Fibroblast of villous mesenchyme (primary cell): ENCODE measurements around the gene CDK4. TPM values are rescaled to one million over a fixed set of nuclear protein-coding genes. Genes with fewer than 3 reads are reported as not detected.

Experiments used
- DNase-seq: peaks from one replicate; pipeline ENCODE4 v3.0.0-alpha.2; 2010; ENCODE audit warnings: low read depth
- H3K4me3 ChIP-seq: 2 replicates; pipeline ENCODE4 v1.5.1; 2011; ENCODE audit warnings: low read depth, mild to moderate bottlenecking, low read length
- CTCF ChIP-seq: IDR thresholded peaks from 2 replicates; pipeline ENCODE4 v1.5.1; 2012; ENCODE audit warnings: low read depth, mild to moderate bottlenecking, low read length; ENCODE audit not compliant: insufficient read depth
- total RNA-seq: library from RNA; depleted of rRNA; stranded (reverse); fragments of >200 nt; gene quantifications from 2 replicates; pipeline ENCODE4 v1.2.3, GENCODE V29; 2012

Gene CDK4
- total RNA-seq, 1 donor: 299 TPM

- H3K4me3 ChIP-seq: peak overlapping the region; percentile 99
- TF ChIP-seq CTCF: no peak
- peak; percentile 90 for DNase-seq
Observed at GRCh38 chr12:57744194-57744776, 7.8 kb downstream of the CDK4 start.

- TF ChIP-seq CTCF: no peak
- no peak for DNase-seq
- H3K4me3 ChIP-seq: no peak overlapping the region
Observed at GRCh38 chr12:57743769-57744168, 8.3 kb downstream of the CDK4 start.

GRCh38 chr12:57741844-57742738 is 10.0 kb downstream of the CDK4 start:
- no peak overlapping the region for H3K4me3 ChIP-seq
- TF ChIP-seq CTCF: no peak
- DNase-seq: no peak

GRCh38 chr12:57741413-57741789 is 10.7 kb downstream of the CDK4 start:
- TF ChIP-seq CTCF: no peak
- H3K4me3 ChIP-seq: no peak overlapping the region
- DNase-seq: no peak

GRCh38 chr12:57740656-57741412 is 11.3 kb downstream of the CDK4 start:
- no peak for TF ChIP-seq CTCF
- DNase-seq: no peak
- H3K4me3 ChIP-seq: no peak overlapping the region

- H3K4me3 ChIP-seq: no peak overlapping the region
- TF ChIP-seq CTCF: no peak
- DNase-seq: no peak
Observed at GRCh38 chr12:57739914-57740538, 12.1 kb downstream of the CDK4 start.
